ENCODE measurements around the gene HLA-A. TPM values are rescaled to one million over a fixed set of nuclear protein-coding genes. Genes with fewer than 3 reads are reported as not detected.

HLA-A gene
- total RNA-seq, 1 donor from 2014 or later, result 107 TPM

DNA sequence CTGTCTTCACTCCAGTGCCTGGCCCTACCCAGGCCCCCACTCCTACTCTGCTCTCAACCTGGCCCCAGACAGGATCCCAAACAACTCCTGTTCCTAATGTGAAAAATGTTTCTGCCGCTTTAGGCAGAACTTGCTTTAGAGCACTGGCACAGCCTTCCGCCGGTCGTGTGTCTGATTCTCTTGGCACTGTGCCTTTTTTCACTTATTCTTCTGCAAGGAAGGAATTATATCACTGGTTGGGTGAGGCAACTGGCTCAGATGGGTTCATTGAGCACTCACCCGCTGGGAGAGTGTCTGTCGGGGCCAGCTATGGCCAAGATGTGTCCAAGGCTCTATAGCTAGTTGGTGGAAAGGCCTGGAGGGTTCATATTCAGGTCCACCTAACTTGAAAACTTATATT is 33.6 kb upstream of the HLA-A start:
- Histone ChIP-seq H3K36me3 (no peaks in the 10 kb centered on the region), H3K27ac (no peak overlapping the region), H3F3A (ENCODE audit: low read depth) (no peaks in the 10 kb centered on the region), H3K4me1 (no peaks in the 10 kb centered on the region), H2AFZ (replicated peaks) (no peak overlapping the region), H3K79me2 (ENCODE audit: low read depth) (no peaks in the 10 kb centered on the region), H3K27me3 (peaks cover 5% of the 10 kb centered on the region), H3K9ac (no peak overlapping the region), H3K4me3 (no peak overlapping the region), H4K20me1 (ENCODE audit: low read depth) (no peaks in the 10 kb centered on the region), H3K9me3 (ENCODE audit: low read depth) (no peaks in the 10 kb centered on the region), H3K4me2 (no peak overlapping the region)
- H3K27me3 Mint-ChIP-seq (ENCODE audit: insufficient read depth, low read depth), result peaks cover 4% of the 10 kb centered on the region
- no peaks in the 10 kb centered on the region for H3K9me3 Mint-ChIP-seq
- TF ChIP-seq EZH2phosphoT487 (IDR thresholded peaks at IDR 0.05) (no peak), EZH2 (IDR thresholded peaks at IDR 0.05) (no peak)
- TF ChIP-seq, protein P1, sequence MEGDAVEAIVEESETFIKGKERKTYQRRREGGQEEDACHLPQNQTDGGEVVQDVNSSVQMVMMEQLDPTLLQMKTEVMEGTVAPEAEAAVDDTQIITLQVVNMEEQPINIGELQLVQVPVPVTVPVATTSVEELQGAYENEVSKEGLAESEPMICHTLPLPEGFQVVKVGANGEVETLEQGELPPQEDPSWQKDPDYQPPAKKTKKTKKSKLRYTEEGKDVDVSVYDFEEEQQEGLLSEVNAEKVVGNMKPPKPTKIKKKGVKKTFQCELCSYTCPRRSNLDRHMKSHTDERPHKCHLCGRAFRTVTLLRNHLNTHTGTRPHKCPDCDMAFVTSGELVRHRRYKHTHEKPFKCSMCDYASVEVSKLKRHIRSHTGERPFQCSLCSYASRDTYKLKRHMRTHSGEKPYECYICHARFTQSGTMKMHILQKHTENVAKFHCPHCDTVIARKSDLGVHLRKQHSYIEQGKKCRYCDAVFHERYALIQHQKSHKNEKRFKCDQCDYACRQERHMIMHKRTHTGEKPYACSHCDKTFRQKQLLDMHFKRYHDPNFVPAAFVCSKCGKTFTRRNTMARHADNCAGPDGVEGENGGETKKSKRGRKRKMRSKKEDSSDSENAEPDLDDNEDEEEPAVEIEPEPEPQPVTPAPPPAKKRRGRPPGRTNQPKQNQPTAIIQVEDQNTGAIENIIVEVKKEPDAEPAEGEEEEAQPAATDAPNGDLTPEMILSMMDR (IDR thresholded peaks at IDR 0.05), result no peak
- no peak overlapping the region for H3K4me3 Mint-ChIP-seq
- H3K4me1 Mint-ChIP-seq, result no peaks in the 10 kb centered on the region
- no peak overlapping the region for H3K27ac Mint-ChIP-seq
- no peaks in the 10 kb centered on the region for H3K36me3 Mint-ChIP-seq
- DNase-seq (ENCODE audit: low spot score), result no peak

DNA sequence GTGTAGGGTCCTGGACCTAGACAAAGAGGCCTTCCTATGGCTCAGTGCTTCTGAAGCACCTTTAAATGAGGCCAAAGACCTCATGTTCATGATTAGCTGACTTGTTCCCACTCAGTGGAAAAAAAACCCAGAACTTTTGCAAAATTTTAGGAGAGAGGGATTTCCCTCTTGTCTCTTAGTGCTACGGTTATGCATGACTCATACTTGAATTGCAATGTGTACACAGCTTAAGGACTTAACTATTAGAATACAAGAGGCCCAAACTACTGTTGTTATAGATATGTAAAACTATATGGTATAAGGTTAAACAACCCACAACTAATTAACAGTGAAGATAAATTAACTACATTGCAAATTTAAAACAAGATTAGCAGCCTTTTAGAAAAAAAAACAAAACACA is 32.3 kb upstream of the HLA-A start:
- Mint-ChIP-seq H3K4me3 (no peak overlapping the region), H3K36me3 (no peaks in the 10 kb centered on the region), H3K4me1 (no peaks in the 10 kb centered on the region), H3K27me3 (ENCODE audit: insufficient read depth, low read depth) (peaks cover 6% of the 10 kb centered on the region), H3K27ac (no peak overlapping the region), H3K9me3 (no peaks in the 10 kb centered on the region)
- H3K9ac ChIP-seq, result no peak overlapping the region
- H3K4me3 ChIP-seq, result no peak overlapping the region
- H3K9me3 ChIP-seq (ENCODE audit: low read depth), result no peaks in the 10 kb centered on the region
- no peaks in the 10 kb centered on the region for H3K36me3 ChIP-seq
- H3K79me2 ChIP-seq (ENCODE audit: low read depth), result no peaks in the 10 kb centered on the region
- H3K4me1 ChIP-seq, result no peaks in the 10 kb centered on the region
- no peaks in the 10 kb centered on the region for H4K20me1 ChIP-seq (ENCODE audit: low read depth)
- no peak overlapping the region for H3K4me2 ChIP-seq
- no peaks in the 10 kb centered on the region for H3K27me3 ChIP-seq
- H3K27ac ChIP-seq, result no peak overlapping the region
- no peak overlapping the region for H2AFZ ChIP-seq (replicated peaks)
- H3F3A ChIP-seq (ENCODE audit: low read depth), result no peaks in the 10 kb centered on the region
- no peak for TF ChIP-seq EZH2 (IDR thresholded peaks at IDR 0.05)
- TF ChIP-seq EZH2phosphoT487 (IDR thresholded peaks at IDR 0.05), result no peak
- TF ChIP-seq, protein P1 (IDR thresholded peaks at IDR 0.05), result no peak
- no peak for DNase-seq (ENCODE audit: low spot score)

DNA sequence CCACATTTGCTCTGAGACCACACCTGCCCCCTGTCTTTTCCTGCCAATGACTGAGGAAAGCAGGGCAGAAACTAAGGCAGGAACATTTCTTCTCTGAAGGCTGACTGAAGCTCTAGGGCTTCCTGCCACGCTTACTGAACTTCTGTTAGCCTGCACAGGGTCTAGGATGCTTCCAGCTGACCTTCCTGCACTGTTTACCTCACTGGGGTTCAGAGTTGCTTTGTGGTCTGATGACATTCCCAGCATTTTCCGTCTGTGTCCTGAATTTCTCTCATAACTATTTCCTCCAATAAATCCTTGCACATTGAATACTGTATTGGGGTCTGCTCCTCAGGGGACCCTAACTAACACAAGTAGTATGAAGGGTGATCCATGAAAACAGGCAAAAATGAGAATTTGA is 29.5 kb upstream of the HLA-A start:
- no peaks in the 10 kb centered on the region for H3K9me3 ChIP-seq (ENCODE audit: low read depth)
- H3K4me2 ChIP-seq, result no peak overlapping the region
- H3K36me3 ChIP-seq, result no peaks in the 10 kb centered on the region
- H2AFZ ChIP-seq (replicated peaks), result no peak overlapping the region
- no peak for TF ChIP-seq EZH2 (IDR thresholded peaks at IDR 0.05)
- TF ChIP-seq EZH2phosphoT487 (IDR thresholded peaks at IDR 0.05), result no peak
- TF ChIP-seq, protein P1 (IDR thresholded peaks at IDR 0.05), result no peak
- H3K4me1 ChIP-seq, result no peaks in the 10 kb centered on the region
- H3K9me3 Mint-ChIP-seq, result no peaks in the 10 kb centered on the region
- H3K27me3 ChIP-seq, result no peaks in the 10 kb centered on the region
- no peak overlapping the region for H3K4me3 Mint-ChIP-seq
- H3K9ac ChIP-seq, result no peak overlapping the region
- peaks cover 9% of the 10 kb centered on the region for H3K27me3 Mint-ChIP-seq (ENCODE audit: insufficient read depth, low read depth)
- no peaks in the 10 kb centered on the region for H4K20me1 ChIP-seq (ENCODE audit: low read depth)
- H3K4me1 Mint-ChIP-seq, result no peaks in the 10 kb centered on the region
- no peak overlapping the region for H3K27ac Mint-ChIP-seq
- H3K27ac ChIP-seq, result no peak overlapping the region
- H3K79me2 ChIP-seq (ENCODE audit: low read depth), result no peaks in the 10 kb centered on the region
- DNase-seq (ENCODE audit: low spot score), result no peak
- H3F3A ChIP-seq (ENCODE audit: low read depth), result no peaks in the 10 kb centered on the region
- H3K36me3 Mint-ChIP-seq, result no peaks in the 10 kb centered on the region
- H3K4me3 ChIP-seq, result no peak overlapping the region
